H9 (cell line): ENCODE measurements around the gene NTRK2. TPM values are rescaled to one million over a fixed set of nuclear protein-coding genes. Genes with fewer than 3 reads are reported as not detected.

Experiments
- DNase-seq: peaks from one replicate; pipeline ENCODE4 v3.0.0-alpha.2; 2017
- H2AFZ ChIP-seq: one replicate; pipeline ENCODE4 v1.6.1; 2013; ENCODE audit warnings: mild to moderate bottlenecking, low read length, control low read depth, moderate library complexity
- H2AK5ac ChIP-seq: 2 replicates; pipeline ENCODE4 v1.6.1; 2013; ENCODE audit warnings: low read length, control low read depth, mixed read lengths; ENCODE audit not compliant: insufficient read length
- H2BK120ac ChIP-seq: one replicate; pipeline ENCODE4 v1.6.1; 2013; ENCODE audit warnings: low read depth, mild to moderate bottlenecking, low read length, control low read depth, inconsistent platforms; ENCODE audit not compliant: poor library complexity, severe bottlenecking
- H2BK12ac ChIP-seq: 2 replicates; pipeline ENCODE4 v1.6.1; 2013; ENCODE audit warnings: low read length, control low read depth, mixed read lengths, low read depth; ENCODE audit not compliant: insufficient read length
- H2BK15ac ChIP-seq: 2 replicates; pipeline ENCODE4 v1.6.1; 2013; ENCODE audit warnings: low read depth, low read length, control low read depth
- H2BK20ac ChIP-seq: one replicate; pipeline ENCODE4 v1.6.1; 2013; ENCODE audit warnings: low read depth, mild to moderate bottlenecking, low read length, control low read depth, inconsistent platforms; ENCODE audit not compliant: poor library complexity, severe bottlenecking
- H2BK5ac ChIP-seq: 2 replicates; pipeline ENCODE4 v1.6.1; 2013; ENCODE audit warnings: low read length, control low read depth, mixed read lengths; ENCODE audit not compliant: insufficient read length
- H3K14ac ChIP-seq: 2 replicates; pipeline ENCODE4 v1.6.1; 2013; ENCODE audit warnings: low read length, control low read depth; ENCODE audit not compliant: insufficient read depth
- H3K18ac ChIP-seq: 2 replicates; pipeline ENCODE4 v1.6.1; 2013; ENCODE audit warnings: low read depth, mild to moderate bottlenecking, mixed read lengths, low read length, control low read depth; ENCODE audit not compliant: insufficient read length
- H3K23ac ChIP-seq: 2 replicates; pipeline ENCODE4 v1.6.1; 2013; ENCODE audit warnings: low read length, control low read depth, mixed read lengths, low read depth; ENCODE audit not compliant: insufficient read length
- H3K23me2 ChIP-seq: 2 replicates; pipeline ENCODE4 v1.6.1; 2013; ENCODE audit warnings: low read depth, mild to moderate bottlenecking, mixed read lengths, low read length, control low read depth; ENCODE audit not compliant: insufficient read length, poor library complexity, severe bottlenecking
- H3K27ac ChIP-seq: 2 replicates; pipeline ENCODE4 v1.5.1; 2013; ENCODE audit warnings: low read length, control low read depth, mixed read lengths, low read depth; ENCODE audit not compliant: insufficient read length
- H3K27me3 ChIP-seq: 2 replicates; pipeline ENCODE4 v1.6.1; 2013; ENCODE audit warnings: low read length, control low read depth, inconsistent platforms; ENCODE audit not compliant: insufficient read depth
- H3K4ac ChIP-seq: 2 replicates; pipeline ENCODE4 v1.6.1; 2013; ENCODE audit warnings: low read depth, mild to moderate bottlenecking, control low read depth, inconsistent platforms, low read length, moderate library complexity
- H3K4me1 ChIP-seq: 2 replicates; pipeline ENCODE4 v1.6.1; 2013; ENCODE audit warnings: low read length, control low read depth, inconsistent platforms; ENCODE audit not compliant: insufficient read depth
- H3K4me2 ChIP-seq: 2 replicates; pipeline ENCODE4 v1.6.1; 2013; ENCODE audit warnings: low read length, control low read depth, mixed read lengths; ENCODE audit not compliant: insufficient read length, insufficient read depth
- H3K56ac ChIP-seq: 2 replicates; pipeline ENCODE4 v1.6.1; 2013; ENCODE audit warnings: low read depth, mild to moderate bottlenecking, mixed read lengths, low read length, control low read depth; ENCODE audit not compliant: insufficient read length
- H3K79me1 ChIP-seq: 2 replicates; pipeline ENCODE4 v1.6.1; 2013; ENCODE audit warnings: low read depth, mild to moderate bottlenecking, moderate library complexity, low read length, control low read depth, inconsistent platforms; ENCODE audit not compliant: insufficient read depth, poor library complexity, severe bottlenecking
- H3K79me2 ChIP-seq: 2 replicates; pipeline ENCODE4 v1.6.1; 2013; ENCODE audit warnings: low read length, control low read depth, inconsistent platforms; ENCODE audit not compliant: insufficient read depth
- H3K9ac ChIP-seq: 2 replicates; pipeline ENCODE4 v1.6.1; 2013; ENCODE audit warnings: low read length, control low read depth, mixed read lengths; ENCODE audit not compliant: insufficient read length; ENCODE audit errors: extremely low read depth
- H3K9me3 ChIP-seq: one replicate; pipeline ENCODE4 v1.6.1; 2013; ENCODE audit warnings: low read depth, low read length, inconsistent platforms; ENCODE audit not compliant: control insufficient read depth
- H3T11ph ChIP-seq: one replicate; pipeline ENCODE4 v1.6.1; 2013; ENCODE audit warnings: mild to moderate bottlenecking, low read length, control low read depth, inconsistent platforms
- H4K20me1 ChIP-seq: one replicate; pipeline ENCODE4 v1.6.1; 2013; ENCODE audit not compliant: control insufficient read depth, insufficient read length, insufficient read depth
- H4K5ac ChIP-seq: 2 replicates; pipeline ENCODE4 v1.6.1; 2013; ENCODE audit warnings: low read depth, mild to moderate bottlenecking, mixed read lengths, low read length, control low read depth; ENCODE audit not compliant: insufficient read length
- H4K8ac ChIP-seq: replicated peaks from 2 replicates; pipeline ENCODE4 v1.6.1; 2013; ENCODE audit warnings: low read length, control low read depth, mixed read lengths, low read depth; ENCODE audit not compliant: insufficient read length
- H4K91ac ChIP-seq: 2 replicates; pipeline ENCODE4 v1.6.1; 2013; ENCODE audit warnings: low read depth, mild to moderate bottlenecking, moderate library complexity, mixed read lengths, low read length, control low read depth; ENCODE audit not compliant: insufficient read length
- H3K27ac Mint-ChIP-seq, 3 experiments: 2 replicates in 2 of 3; 3 replicates in 1 of 3; pipeline ENCODE4 v1.8.0; 2020 to 2021; ENCODE audit warnings: mixed read lengths in 3 of 3, mild to moderate bottlenecking in 1 of 3, moderate library complexity in 1 of 3
- H3K27me3 Mint-ChIP-seq: 2 replicates; pipeline ENCODE4 v1.8.0; 2021; ENCODE audit warnings: low read depth, mild to moderate bottlenecking, moderate library complexity, mixed read lengths
- H3K36me3 Mint-ChIP-seq, 3 experiments: 2 replicates in 2 of 3; 3 replicates in 1 of 3; pipeline ENCODE4 v1.8.0; 2020 to 2021; ENCODE audit warnings: low read depth in 3 of 3, mixed read lengths in 3 of 3; ENCODE audit not compliant: insufficient read depth in 1 of 3
- H3K4me1 Mint-ChIP-seq, 2 experiments: 2 replicates each; pipeline ENCODE4 v1.8.0; 2020; ENCODE audit warnings: mixed read lengths in 2 of 2
- H3K4me3 Mint-ChIP-seq, 2 experiments: 2 replicates in 1 of 2; 3 replicates in 1 of 2; pipeline ENCODE4 v1.8.0; 2020 to 2021; ENCODE audit warnings: mild to moderate bottlenecking in 2 of 2, mixed read lengths in 2 of 2, moderate library complexity in 1 of 2
- H3K9me3 Mint-ChIP-seq, 2 experiments: 2 replicates in 1 of 2; 3 replicates in 1 of 2; pipeline ENCODE4 v1.8.0; 2020; ENCODE audit warnings: mild to moderate bottlenecking in 2 of 2, mixed read lengths in 2 of 2, moderate library complexity in 1 of 2
- WGBS: extraction: QIAGEN DNeasy Blood & Tissue Kit; methylation state at CpG from one replicate; pipeline ENCODE4 v1.1.7; 2013; ENCODE audit warnings: missing lambda C conversion rate, low lambda C conversion rate, mixed read lengths; ENCODE audit not compliant: insufficient read length; ENCODE audit errors: extremely low coverage; 5-methylcytosine and 5-hydroxymethylcytosine counted together
- total RNA-seq: library from RNA; stranded (reverse); gene quantifications from 2 replicates; pipeline ENCODE4 v1.2.1, GENCODE V29; 2021
- TF ChIP-seq, protein P1 (sequence below): fragments of 200-600 bp; sonication (generic); conservative IDR thresholded peaks from 3 replicates; pipeline ENCODE4 v1.8.0; 2021; ENCODE audit warnings: antibody characterized with exemption, mild to moderate bottlenecking

The NTRK2 gene
- total RNA-seq, 1 experiment from 2014 or later = 0.02 TPM

DNA sequence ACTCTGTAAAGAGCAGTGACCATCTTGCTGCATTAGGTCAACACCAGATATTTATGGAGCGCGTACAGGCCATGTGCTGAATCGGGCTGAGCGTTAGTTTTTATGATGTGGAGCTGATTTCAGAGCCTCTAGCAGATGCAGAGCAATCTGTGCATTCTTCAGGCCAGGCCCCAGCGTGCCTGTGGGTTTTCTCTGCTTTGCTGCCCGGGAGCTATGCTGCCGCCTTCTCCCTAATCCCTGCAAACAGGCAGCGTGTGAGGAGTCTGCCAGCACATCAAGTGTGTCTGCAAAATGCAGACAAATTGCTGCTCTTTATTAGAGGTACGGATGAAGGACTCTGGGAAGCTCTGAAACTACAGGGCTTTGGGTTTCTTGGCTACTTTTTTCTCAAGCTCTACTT is 170.0 kb downstream of the NTRK2 start:
- no peak overlapping the region for H3K27ac Mint-ChIP-seq
- no peak overlapping the region for H4K5ac ChIP-seq
- H4K91ac ChIP-seq = no peak overlapping the region
- no peaks in the 10 kb centered on the region for H3K27me3 ChIP-seq
- no peak overlapping the region for H2BK20ac ChIP-seq
- H3K36me3 Mint-ChIP-seq = peaks cover 0 to 5% (median 0%) of the 10 kb centered on the region in 3 experiments; a peak in 2 of 7 replicates
- H3K4me2 ChIP-seq = no peak overlapping the region
- TF ChIP-seq, protein P1, sequence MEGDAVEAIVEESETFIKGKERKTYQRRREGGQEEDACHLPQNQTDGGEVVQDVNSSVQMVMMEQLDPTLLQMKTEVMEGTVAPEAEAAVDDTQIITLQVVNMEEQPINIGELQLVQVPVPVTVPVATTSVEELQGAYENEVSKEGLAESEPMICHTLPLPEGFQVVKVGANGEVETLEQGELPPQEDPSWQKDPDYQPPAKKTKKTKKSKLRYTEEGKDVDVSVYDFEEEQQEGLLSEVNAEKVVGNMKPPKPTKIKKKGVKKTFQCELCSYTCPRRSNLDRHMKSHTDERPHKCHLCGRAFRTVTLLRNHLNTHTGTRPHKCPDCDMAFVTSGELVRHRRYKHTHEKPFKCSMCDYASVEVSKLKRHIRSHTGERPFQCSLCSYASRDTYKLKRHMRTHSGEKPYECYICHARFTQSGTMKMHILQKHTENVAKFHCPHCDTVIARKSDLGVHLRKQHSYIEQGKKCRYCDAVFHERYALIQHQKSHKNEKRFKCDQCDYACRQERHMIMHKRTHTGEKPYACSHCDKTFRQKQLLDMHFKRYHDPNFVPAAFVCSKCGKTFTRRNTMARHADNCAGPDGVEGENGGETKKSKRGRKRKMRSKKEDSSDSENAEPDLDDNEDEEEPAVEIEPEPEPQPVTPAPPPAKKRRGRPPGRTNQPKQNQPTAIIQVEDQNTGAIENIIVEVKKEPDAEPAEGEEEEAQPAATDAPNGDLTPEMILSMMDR = no peak
- no peak overlapping the region for H2AFZ ChIP-seq
- H3K23me2 ChIP-seq = no peaks in the 10 kb centered on the region
- no peak overlapping the region for H2AK5ac ChIP-seq
- H4K8ac ChIP-seq = no peak overlapping the region
- H2BK5ac ChIP-seq = no peak overlapping the region
- H4K20me1 ChIP-seq = no peaks in the 10 kb centered on the region
- DNase-seq = no peak
- H3T11ph ChIP-seq = no peak overlapping the region
- no peak overlapping the region for H3K18ac ChIP-seq
- H3K4me1 Mint-ChIP-seq = peaks cover 30 to 37% of the 10 kb centered on the region in 2 experiments
- no peak overlapping the region for H3K14ac ChIP-seq
- H3K27ac ChIP-seq = no peak overlapping the region
- no peaks in the 10 kb centered on the region for H3K79me2 ChIP-seq
- no peak overlapping the region for H3K4ac ChIP-seq
- H2BK15ac ChIP-seq = no peak overlapping the region
- no peak overlapping the region for H2BK12ac ChIP-seq
- no peak overlapping the region for H3K23ac ChIP-seq
- peaks cover under 1% of the 10 kb centered on the region for H3K4me1 ChIP-seq
- peaks cover 7% of the 10 kb centered on the region for H3K27me3 Mint-ChIP-seq
- H2BK120ac ChIP-seq = no peak overlapping the region
- peaks cover 4 to 6% of the 10 kb centered on the region in 2 experiments; a peak in 4 of 5 replicates for H3K9me3 Mint-ChIP-seq
- H3K9ac ChIP-seq = no peak overlapping the region
- no peak overlapping the region for H3K56ac ChIP-seq
- H3K4me3 Mint-ChIP-seq = no peak overlapping the region
- no peaks in the 10 kb centered on the region for H3K9me3 ChIP-seq
- H3K79me1 ChIP-seq = no peaks in the 10 kb centered on the region
- no CpG with 5 or more reads among the region's 9 CpGs for WGBS
